Measurements from ENCODE around the gene IRF4.

Gene IRF4

GRCh38 chr6:399785-400534, 8.4 kb downstream of the IRF4 start:
- DNase-seq: no peak

GRCh38 chr6:400815-401214, 9.3 kb downstream of the IRF4 start:
- no peak for DNase-seq

DNA sequence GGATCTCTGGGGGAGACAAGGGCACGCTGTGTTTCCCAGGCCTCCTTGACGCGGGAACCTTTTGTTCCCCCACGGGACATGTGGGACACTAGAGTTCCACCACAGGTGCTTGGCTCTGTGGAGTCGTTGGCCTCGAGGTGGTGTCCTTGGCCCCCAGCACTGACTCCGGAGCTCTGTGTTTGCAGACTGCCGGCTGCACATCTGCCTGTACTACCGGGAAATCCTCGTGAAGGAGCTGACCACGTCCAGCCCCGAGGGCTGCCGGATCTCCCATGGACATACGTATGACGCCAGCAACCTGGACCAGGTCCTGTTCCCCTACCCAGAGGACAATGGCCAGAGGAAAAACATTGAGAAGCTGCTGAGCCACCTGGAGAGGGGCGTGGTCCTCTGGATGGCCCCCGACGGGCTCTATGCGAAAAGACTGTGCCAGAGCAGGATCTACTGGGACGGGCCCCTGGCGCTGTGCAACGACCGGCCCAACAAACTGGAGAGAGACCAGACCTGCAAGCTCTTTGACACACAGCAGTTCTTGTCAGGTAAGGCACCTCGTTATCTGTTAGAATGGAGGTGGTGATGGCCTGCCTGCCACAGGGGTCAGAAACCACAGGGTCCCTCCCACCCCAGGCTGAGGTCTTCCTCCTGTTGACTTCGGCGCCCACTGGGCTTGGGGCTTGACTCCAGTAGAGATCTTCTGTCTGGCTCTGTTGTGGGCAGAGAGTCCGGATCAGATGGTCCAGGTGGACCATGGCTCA, 9.9 kb downstream of the IRF4 start:
- no peak for DNase-seq

GRCh38 chr6:401994-402640, 10.6 kb downstream of the IRF4 start:
- DNase-seq: no peak

DNA sequence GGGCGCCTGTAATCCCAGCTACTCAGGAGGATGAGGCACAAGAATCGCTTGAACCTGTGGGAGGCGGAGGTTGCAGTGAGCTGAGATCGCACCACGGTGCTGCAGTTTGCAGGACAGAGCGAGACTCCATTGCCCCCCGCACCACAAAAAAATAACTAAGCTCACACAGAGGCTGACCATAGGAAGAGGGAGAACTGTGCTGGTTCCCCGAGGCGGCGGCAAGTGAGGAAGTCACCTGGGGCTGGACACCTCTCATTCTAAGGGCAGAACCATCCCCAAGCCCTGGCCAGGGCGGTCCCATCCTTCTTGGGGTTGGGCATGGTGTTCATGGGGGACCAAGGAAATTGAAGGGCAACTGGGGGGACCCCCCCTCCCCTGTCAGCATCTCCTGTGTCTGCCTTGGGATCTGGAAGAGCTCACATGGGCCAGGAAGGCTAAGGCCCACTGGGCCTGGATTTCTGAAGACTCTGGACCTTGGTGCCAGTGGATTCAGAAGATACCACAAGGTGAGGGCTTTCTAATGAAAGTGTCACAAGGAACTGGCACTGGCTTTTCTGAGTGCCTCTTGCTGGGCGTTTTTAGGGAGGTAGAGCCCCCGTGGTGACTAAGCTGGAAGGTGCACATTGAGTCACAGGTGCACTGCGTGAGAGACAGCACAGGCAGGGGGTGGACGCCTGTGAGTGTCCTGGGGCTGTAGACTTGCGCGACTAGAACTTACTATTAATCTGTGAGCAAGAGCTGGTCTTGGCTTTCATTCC, 11.5 kb downstream of the IRF4 start:
- DNase-seq: no peak

- DNase-seq: no peak
Observed at GRCh38 chr6:403659-404655, 12.4 kb downstream of the IRF4 start.

GRCh38 chr6:404685-405423, 13.3 kb downstream of the IRF4 start:
- no peak for DNase-seq

GRCh38 chr6:408148-408547, 16.6 kb downstream of the IRF4 start:
- no peak for DNase-seq

DNA sequence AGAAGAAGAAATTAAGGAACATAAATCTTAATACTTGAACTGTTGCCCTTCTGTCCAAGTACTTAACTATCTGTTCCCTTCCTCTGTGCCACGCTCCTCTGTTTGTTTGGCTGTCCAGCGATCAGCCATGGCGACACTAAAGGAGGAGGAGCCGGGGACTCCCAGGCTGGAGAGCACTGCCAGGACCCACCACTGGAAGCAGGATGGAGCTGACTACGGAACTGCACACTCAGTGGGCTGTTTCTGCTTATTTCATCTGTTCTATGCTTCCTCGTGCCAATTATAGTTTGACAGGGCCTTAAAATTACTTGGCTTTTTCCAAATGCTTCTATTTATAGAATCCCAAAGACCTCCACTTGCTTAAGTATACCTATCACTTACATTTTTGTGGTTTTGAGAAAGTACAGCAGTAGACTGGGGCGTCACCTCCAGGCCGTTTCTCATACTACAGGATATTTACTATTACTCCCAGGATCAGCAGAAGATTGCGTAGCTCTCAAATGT, 17.1 kb downstream of the IRF4 start:
- DNase-seq: no peak

GRCh38 chr6:409370-409972, 17.9 kb downstream of the IRF4 start:
- no peak for DNase-seq

DNA sequence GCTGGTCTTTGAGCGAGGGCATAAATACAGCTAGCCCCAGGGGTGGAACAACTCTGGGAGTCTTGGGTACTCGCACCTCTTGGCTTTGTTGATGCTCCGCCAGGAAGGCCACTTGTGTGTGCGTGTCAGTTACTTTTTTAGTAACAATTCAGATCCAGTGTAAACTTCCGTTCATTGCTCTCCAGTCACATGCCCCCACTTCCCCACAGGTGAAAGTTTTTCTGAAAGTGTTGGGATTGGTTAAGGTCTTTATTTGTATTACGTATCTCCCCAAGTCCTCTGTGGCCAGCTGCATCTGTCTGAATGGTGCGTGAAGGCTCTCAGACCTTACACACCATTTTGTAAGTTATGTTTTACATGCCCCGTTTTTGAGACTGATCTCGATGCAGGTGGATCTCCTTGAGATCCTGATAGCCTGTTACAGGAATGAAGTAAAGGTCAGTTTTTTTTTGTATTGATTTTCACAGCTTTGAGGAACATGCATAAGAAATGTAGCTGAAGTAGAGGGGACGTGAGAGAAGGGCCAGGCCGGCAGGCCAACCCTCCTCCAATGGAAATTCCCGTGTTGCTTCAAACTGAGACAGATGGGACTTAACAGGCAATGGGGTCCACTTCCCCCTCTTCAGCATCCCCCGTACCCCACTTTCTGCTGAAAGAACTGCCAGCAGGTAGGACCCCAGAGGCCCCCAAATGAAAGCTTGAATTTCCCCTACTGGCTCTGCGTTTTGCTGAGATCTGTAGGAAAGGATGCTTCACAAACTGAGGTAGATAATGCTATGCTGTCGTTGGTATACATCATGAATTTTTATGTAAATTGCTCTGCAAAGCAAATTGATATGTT, 19.2 kb downstream of the IRF4 start:
- DNase-seq: no peak

- no peak for DNase-seq
Observed at GRCh38 chr6:411402-412145, 20.0 kb downstream of the IRF4 start.

DNA sequence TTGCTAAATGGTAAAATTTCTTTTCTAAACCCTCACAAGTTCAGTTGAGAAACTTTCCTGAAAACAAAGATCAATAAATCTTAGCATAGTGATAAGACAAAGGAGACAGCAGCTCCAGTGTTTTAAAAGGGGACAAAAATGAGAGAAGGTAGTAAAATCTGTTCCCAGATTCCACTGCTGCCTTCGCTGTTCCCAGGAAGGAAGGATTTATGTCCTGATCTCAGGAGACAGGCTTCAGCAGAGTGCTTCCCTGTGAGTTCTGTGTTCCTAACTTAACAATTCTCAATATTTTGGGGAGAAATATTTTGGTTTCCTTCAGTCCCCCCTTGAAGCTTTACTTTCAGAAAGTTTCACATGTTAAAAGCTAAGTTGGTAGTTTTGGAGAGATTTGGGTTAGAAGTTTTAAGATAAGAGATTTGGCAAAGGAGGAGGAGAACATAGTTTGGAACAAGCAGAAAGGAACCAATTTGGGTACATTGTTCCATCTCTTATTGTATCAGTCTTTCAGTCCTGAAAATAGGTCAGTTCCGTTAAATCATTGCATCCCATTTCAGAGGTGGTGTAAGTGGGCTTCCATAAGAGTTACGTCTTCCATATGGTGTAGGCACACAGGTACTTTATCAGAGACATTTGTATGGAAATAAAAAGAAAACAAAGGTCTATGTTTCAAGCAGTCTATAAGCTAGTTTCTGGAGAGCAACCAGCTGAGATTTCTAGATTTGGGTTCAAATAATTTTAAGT, 20.8 kb downstream of the IRF4 start:
- no peak for DNase-seq

- DNase-seq: no peak
Observed at GRCh38 chr6:414447-414846, 22.9 kb downstream of the IRF4 start.

- no peak for DNase-seq
Observed at GRCh38 chr6:415087-415486, 23.5 kb downstream of the IRF4 start.

- DNase-seq: no peak
Observed at GRCh38 chr6:421211-421610, 29.7 kb downstream of the IRF4 start.

GRCh38 chr6:422433-423054, 31.0 kb downstream of the IRF4 start:
- DNase-seq: no peak
